Activated CD8-positive, alpha-beta T cell treated with anti-CD3 and anti-CD28 coated beads, Interleukin-2, amount 10 ng/mL, durations not matched to agents 7 days and 5 days (primary cell): ENCODE data around the gene KRT77. TPM values are rescaled to one million over a fixed set of nuclear protein-coding genes. Genes with fewer than 3 reads are reported as not detected.

Source experiments
- ATAC-seq: fragments of 150-1000 bp; cut with Tn5 transposase; one replicate; pipeline ENCODE4 v1.10.0; 2021; ENCODE audit warnings: moderate library complexity
- CTCF ChIA-PET: fragments of 350-600 bp; sonication (Branson Sonifier 250); formaldehyde crosslinking; loops from one replicate; lab custom pipeline; 2021; ENCODE audit warnings: antibody characterized with exemption; lab: Charles Lee
- POLR2A ChIA-PET: fragments of 350-600 bp; sonication (Branson Sonifier 250); formaldehyde crosslinking; loops from one replicate; lab custom pipeline; 2021; ENCODE audit warnings: antibody characterized with exemption; lab: Charles Lee
- DNase-seq: peaks from one replicate; pipeline ENCODE4 v3.0.0-alpha.2; 2020
- H3K27ac Mint-ChIP-seq: one replicate; pipeline ENCODE4 v1.8.0; 2021; ENCODE audit warnings: mild to moderate bottlenecking, mixed read lengths
- H3K27me3 Mint-ChIP-seq: one replicate; pipeline ENCODE4 v1.8.0; 2021; ENCODE audit warnings: low read depth, mixed read lengths
- H3K36me3 Mint-ChIP-seq: one replicate; pipeline ENCODE4 v1.8.0; 2021; ENCODE audit warnings: low read depth, mixed read lengths
- H3K4me1 Mint-ChIP-seq: one replicate; pipeline ENCODE4 v1.8.0; 2021; ENCODE audit warnings: low read depth, mixed read lengths
- H3K4me3 Mint-ChIP-seq: one replicate; pipeline ENCODE4 v1.8.0; 2021; ENCODE audit warnings: mild to moderate bottlenecking, mixed read lengths
- H3K9me3 Mint-ChIP-seq: one replicate; pipeline ENCODE4 v1.8.0; 2022; ENCODE audit warnings: mixed read lengths; ENCODE audit not compliant: insufficient read depth
- total RNA-seq, 2 experiments: library from RNA; stranded (reverse); gene quantifications; one replicate each; pipeline ENCODE4 v1.2.3, GENCODE V29; 2021

The KRT77 gene
- total RNA-seq, 2 experiments from 2014 or later, result not detected

DNA sequence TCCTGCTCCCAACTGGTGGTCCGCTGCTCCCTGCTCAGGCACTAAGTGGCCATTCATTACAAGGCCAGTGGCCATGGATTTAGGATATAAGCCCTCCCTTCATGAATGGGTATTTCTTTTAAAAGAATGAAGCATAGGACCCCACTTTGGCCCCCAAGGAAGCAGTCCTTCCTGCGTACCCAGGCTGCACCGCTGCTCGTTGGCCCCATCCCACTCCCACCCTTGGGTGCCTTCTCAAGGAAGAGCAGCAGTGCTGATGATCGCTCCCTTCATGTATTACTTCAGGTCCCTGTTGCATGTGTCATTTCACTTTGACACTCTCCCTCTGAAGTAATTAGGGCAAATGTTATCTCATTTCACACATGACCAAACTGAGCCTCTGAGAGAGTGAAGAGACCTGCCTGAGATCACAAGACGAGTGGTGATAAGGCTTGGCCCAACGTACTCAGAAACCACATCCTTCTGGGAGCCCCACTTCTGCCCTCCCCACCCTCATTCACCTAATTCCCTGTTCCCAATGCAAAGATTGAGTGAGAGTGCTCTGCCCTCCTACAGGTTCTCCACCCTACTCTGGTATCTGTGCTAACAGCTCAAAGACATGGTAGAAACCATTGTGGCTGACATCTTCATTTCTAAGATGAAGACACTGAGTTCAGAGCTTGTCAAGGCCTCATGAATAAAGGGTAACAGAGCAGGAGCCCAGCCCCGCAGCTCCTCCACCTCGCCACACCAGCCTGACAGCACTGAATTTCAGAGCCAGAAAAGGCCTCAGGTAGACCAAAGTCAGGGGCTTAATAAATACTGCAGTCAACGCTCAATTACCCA is 41.0 kb downstream of the KRT77 start:
- no peak overlapping the region for H3K4me3 Mint-ChIP-seq
- ChIA-PET POLR2A (interaction anchor here (0.6 kb wide), 1 partner anchor 10 kb away, joined by 3 read pairs; the partner anchor contains the start of gene KRT2), CTCF (interaction anchor here (1.4 to 1.6 kb wide), 2 partner anchors 52 to 76 kb away, joined by 3 read pairs; no protein-coding TSS in a partner anchor)
- H3K27me3 Mint-ChIP-seq, result peaks cover 7% of the 10 kb centered on the region
- DNase-seq (no peak), ATAC-seq (no peak)
- no peaks in the 10 kb centered on the region for H3K9me3 Mint-ChIP-seq
- no peak overlapping the region for H3K27ac Mint-ChIP-seq
- H3K36me3 Mint-ChIP-seq, result no peaks in the 10 kb centered on the region
- H3K4me1 Mint-ChIP-seq, result peaks cover 8% of the 10 kb centered on the region

DNA sequence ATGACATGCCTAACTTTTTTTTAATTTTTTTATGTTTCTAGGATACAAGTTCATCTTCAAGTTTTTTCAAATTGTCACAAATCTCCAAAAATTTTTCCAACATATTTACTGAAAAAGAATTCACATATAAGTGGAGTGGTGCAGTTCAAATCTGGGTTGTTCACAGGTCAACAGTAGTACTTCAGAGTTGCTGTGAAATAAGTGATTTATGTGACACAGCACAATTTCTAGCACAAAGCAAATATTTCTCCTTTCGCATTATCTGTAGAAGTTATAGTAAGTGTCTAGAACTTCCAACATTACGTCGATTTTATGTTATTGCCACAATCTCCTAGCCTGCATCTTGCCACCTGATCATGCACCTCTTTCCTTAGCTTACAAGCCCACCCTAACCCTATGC is 41.7 kb downstream of the KRT77 start:
- DNase-seq, result no peak
- Mint-ChIP-seq H3K36me3 (no peaks in the 10 kb centered on the region), H3K4me1 (peaks cover 8% of the 10 kb centered on the region), H3K9me3 (no peaks in the 10 kb centered on the region), H3K4me3 (no peak overlapping the region), H3K27me3 (peaks cover 8% of the 10 kb centered on the region), H3K27ac (no peak overlapping the region)
- ChIA-PET CTCF (interaction anchor here (1.6 kb wide), 1 partner anchor 52 kb away, joined by 3 read pairs; no protein-coding TSS in a partner anchor), POLR2A (interaction anchor here (0.6 kb wide), 1 partner anchor 9 kb away, joined by 3 read pairs; the partner anchor contains the start of gene KRT2)
- ATAC-seq, result no peak

DNA sequence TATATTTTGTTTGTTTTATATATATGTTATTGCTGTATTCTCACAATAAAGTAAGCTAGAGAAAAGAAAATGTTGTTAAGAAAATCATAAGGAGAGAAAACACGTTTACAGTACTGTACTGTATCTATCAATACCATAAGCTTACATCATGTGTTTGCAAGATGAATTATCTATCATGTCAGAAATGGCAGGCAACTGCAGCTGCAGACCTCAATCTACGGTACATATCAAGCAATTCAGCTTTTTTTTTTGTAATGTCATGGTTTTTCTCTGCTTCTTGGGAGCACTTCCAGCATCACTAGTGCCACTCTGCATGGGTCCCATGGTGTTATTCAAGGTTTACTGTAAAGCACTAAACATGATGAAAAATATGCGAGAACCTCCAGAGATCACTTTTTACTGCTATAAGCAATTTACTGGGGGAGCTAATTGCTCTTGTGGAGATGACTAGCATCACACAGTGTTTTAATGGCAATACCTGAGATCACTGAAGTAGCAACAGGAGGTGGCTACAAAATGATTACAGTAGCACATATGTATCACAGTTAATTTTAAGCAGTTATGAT is 42.3 kb downstream of the KRT77 start:
- POLR2A ChIA-PET, result no interaction called here
- Mint-ChIP-seq H3K27me3 (peaks cover 14% of the 10 kb centered on the region), H3K4me1 (peaks cover 8% of the 10 kb centered on the region), H3K27ac (no peak overlapping the region), H3K9me3 (no peaks in the 10 kb centered on the region), H3K36me3 (no peaks in the 10 kb centered on the region), H3K4me3 (no peak overlapping the region)
- CTCF ChIA-PET, result interaction anchor here (0.8 to 1.6 kb wide), 2 partner anchors 13 to 75 kb away, joined by 3 to 4 read pairs; no protein-coding TSS in a partner anchor
- ATAC-seq, result no peak
- no peak for DNase-seq

DNA sequence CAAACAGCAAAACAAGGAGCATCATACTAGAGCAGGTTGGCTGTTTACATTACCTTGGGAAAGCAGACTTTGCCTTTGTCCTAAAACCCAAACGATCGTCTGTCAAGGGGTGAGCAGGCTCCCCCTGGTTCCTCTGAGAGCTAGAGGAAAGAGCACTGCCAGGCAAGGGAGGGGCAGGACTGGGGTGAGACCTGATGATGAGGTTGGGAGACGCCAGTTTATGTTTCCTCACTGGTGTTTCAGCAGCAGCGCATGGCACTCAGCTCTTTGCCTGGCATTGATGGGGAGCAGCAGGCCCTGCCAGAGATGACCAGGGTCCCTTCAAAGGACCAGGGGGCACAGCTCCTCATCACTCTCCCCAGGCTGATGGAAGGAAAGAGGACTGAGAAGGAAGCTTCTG is 43.4 kb downstream of the KRT77 start:
- Mint-ChIP-seq H3K4me3 (no peak overlapping the region), H3K4me1 (peaks cover 8% of the 10 kb centered on the region), H3K27ac (no peak overlapping the region), H3K27me3 (peaks cover 17% of the 10 kb centered on the region), H3K36me3 (no peaks in the 10 kb centered on the region), H3K9me3 (no peaks in the 10 kb centered on the region)
- no peak for ATAC-seq
- DNase-seq, result no peak
- ChIA-PET POLR2A (no interaction called here), CTCF (interaction anchor here (1.2 to 1.6 kb wide), 2 partner anchors 21 to 74 kb away, joined by 3 to 4 read pairs; partner anchors contain the start of gene KRT1)

DNA sequence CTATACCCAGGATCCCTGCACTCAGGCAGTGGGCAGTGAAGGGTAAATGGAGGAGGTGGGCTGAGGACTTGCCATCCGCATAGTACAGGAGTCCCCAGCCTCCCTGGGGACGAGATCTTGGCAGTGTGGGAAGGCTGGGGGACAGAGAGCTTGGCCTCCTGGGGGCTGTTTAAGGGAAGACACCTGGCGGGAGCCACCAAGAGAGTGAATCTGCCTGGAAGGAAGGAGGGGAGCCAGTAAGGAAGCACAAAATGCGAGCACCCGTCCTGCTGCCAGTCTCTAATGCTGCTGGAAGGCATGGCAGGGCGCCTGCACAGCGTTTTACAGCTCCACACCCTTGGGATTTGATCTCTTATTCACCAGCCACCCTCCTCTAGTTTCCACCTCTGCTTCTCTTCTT is 43.9 kb downstream of the KRT77 start:
- no peaks in the 10 kb centered on the region for H3K9me3 Mint-ChIP-seq

DNA sequence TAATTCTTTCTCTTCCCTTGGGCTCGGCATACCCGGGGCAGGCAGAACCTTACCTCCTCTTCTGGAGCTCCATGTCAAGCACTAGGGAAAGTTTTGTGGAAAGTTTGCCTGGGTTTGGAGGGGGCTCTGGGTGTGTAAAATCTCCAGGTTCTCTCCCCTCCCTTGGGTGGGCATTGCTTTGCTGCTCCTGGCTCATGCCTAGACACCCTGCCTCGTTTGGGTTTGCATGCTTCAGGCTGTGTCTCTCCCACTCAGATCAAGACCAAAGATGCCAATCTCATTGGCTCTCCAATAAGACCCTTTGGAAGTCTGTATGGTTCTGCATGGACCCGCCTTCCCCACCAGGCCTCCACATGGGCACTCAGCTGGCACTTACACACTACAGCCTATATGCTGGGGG is 45.1 kb downstream of the KRT77 start:
- ATAC-seq, result no peak
- Mint-ChIP-seq H3K4me1 (peaks cover 15% of the 10 kb centered on the region), H3K27ac (no peak overlapping the region), H3K9me3 (no peaks in the 10 kb centered on the region), H3K4me3 (no peak overlapping the region), H3K36me3 (no peaks in the 10 kb centered on the region), H3K27me3 (peaks cover 30% of the 10 kb centered on the region)
- ChIA-PET CTCF (interaction anchor here (0.8 to 0.9 kb wide), 2 partner anchors 25 to 221 kb away, joined by 3 read pairs; no protein-coding TSS in a partner anchor), POLR2A (no interaction called here)
- no peak for DNase-seq

More for the DNA sequence above, 43.9 kb downstream of the KRT77 start:
- no peak overlapping the region for H3K4me3 Mint-ChIP-seq
- H3K4me1 Mint-ChIP-seq, result peaks cover 8% of the 10 kb centered on the region
- no peaks in the 10 kb centered on the region for H3K36me3 Mint-ChIP-seq
- ATAC-seq, result no peak
- ChIA-PET POLR2A (no interaction called here), CTCF (interaction anchor here (1.2 to 1.6 kb wide), 2 partner anchors 21 to 73 kb away, joined by 3 to 4 read pairs; partner anchors contain the start of gene KRT1)
- peaks cover 23% of the 10 kb centered on the region for H3K27me3 Mint-ChIP-seq
- DNase-seq, result no peak
- H3K27ac Mint-ChIP-seq, result no peak overlapping the region

DNA sequence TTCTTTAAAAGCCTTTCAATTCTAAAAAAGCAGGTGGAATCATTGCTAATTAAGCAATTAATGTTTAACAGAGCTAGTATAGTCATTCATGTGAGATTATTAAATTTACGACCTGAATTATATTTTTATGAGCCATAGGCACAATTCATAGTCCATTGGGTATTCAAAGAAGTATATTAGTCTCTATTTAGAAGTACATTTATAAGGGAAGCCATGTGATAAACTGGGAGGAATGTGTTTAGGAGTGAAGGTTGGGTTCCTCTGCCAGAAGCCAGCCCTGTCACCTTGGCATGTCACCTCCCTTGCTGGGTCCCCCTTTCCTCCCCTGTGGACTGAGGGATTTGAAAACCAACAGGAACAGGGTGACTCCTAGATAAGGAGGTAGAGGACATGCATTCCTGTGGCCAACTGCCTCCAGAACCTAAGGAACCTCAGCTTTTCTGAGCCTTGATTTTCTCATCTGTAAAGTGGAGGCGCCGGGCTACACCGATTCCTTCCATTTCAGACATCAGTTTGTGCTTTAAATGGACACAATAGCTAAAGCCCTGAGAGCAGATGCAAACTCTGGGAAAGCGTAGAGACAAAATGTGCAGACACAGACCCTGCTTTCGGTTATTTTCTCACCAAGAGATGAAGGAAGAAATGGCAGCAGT is 45.9 kb downstream of the KRT77 start:
- ATAC-seq (no peak), DNase-seq (no peak)
- no peaks in the 10 kb centered on the region for H3K9me3 Mint-ChIP-seq
- H3K27ac Mint-ChIP-seq, result no peak overlapping the region
- ChIA-PET CTCF (interaction anchor here (0.8 to 1.0 kb wide), 3 partner anchors 24 to 222 kb away, joined by 3 read pairs; no protein-coding TSS in a partner anchor), POLR2A (no interaction called here)
- peaks cover 21% of the 10 kb centered on the region for H3K4me1 Mint-ChIP-seq
- H3K4me3 Mint-ChIP-seq, result no peak overlapping the region
- H3K27me3 Mint-ChIP-seq, result peaks cover 34% of the 10 kb centered on the region
- no peaks in the 10 kb centered on the region for H3K36me3 Mint-ChIP-seq

DNA sequence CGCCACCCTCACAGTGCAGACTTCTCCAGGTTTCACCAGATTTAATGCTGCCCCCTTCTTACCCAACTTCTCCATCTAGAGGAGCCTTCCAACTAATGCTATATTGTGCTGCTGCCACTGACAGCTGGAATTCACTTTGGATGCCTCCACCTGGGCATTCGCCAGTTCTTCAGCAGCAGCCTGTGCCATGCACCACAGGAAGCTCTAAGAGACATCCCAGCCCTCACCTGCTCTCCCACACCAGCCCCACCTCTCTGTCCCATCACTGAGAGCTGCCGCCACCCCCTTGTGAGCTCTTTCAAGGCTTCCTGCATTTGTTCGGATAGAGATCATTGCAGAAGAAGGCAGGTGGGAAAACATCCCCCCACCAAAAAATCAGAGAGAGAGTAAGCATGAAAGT is 46.7 kb downstream of the KRT77 start:
- POLR2A ChIA-PET, result no interaction called here
- peaks cover 34% of the 10 kb centered on the region for H3K27me3 Mint-ChIP-seq
- H3K4me1 Mint-ChIP-seq, result peaks cover 15% of the 10 kb centered on the region
- no peaks in the 10 kb centered on the region for H3K36me3 Mint-ChIP-seq
- CTCF ChIA-PET, result interaction anchor here (1.0 kb wide), 1 partner anchor 223 kb away, joined by 3 read pairs; no protein-coding TSS in a partner anchor
- no peak overlapping the region for H3K27ac Mint-ChIP-seq
- ATAC-seq (no peak), DNase-seq (no peak)
- no peaks in the 10 kb centered on the region for H3K9me3 Mint-ChIP-seq
- H3K4me3 Mint-ChIP-seq, result no peak overlapping the region

DNA sequence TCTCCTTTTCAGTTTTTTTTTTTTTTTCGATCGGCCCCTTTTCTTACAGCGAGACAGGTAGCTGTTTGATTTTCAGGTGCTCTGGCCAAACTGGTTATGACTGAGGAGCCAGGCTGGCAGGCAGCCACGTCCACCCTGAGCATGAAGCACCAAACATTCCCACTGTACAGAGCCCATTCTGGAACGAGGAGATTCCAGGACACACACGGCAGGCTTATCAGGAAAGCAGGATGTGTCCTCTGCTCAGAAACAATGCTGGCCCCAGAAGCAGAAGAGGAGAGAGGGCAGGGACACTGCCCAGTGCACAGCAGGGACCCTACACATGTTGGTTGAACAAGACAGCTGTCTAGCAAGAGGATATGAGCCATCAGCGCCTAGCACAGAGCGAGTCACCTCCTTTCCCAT is 47.6 kb downstream of the KRT77 start:
- ATAC-seq (no peak), DNase-seq (no peak)
- H3K9me3 Mint-ChIP-seq, result no peaks in the 10 kb centered on the region
- no peak overlapping the region for H3K27ac Mint-ChIP-seq
- CTCF ChIA-PET, result interaction anchor here (1.3 kb wide), 1 partner anchor 224 kb away, joined by 3 read pairs; no protein-coding TSS in a partner anchor
- no peak overlapping the region for H3K4me3 Mint-ChIP-seq
- POLR2A ChIA-PET, result no interaction called here
- H3K27me3 Mint-ChIP-seq, result peaks cover 32% of the 10 kb centered on the region
- peaks cover 15% of the 10 kb centered on the region for H3K4me1 Mint-ChIP-seq
- H3K36me3 Mint-ChIP-seq, result no peaks in the 10 kb centered on the region

DNA sequence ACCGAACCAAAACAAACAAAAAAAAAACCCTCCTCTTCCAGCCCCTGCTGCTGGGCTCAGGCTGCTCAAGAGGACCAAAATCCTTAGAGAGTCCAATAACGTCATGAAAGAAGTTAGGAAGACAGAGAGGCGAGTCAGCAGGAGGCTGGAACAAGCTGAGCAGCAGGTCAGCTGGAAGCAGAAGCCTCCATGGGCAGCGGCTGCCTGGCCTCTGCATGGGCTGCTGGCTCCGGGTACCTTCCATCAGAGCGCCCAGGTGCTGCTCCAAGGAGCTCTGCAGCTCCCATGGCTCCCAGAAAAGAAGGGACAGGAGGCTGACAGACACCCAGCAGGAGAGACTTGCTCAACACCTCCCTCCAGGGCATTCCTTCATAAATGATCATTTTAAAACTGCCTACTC is 48.1 kb downstream of the KRT77 start:
- Mint-ChIP-seq H3K36me3 (no peaks in the 10 kb centered on the region), H3K27ac (no peak overlapping the region), H3K9me3 (no peaks in the 10 kb centered on the region), H3K27me3 (peaks cover 32% of the 10 kb centered on the region), H3K4me3 (no peak overlapping the region), H3K4me1 (peaks cover 15% of the 10 kb centered on the region)
- ChIA-PET POLR2A (no interaction called here), CTCF (interaction anchor here (1.3 kb wide), 2 partner anchors 10 to 224 kb away, joined by 3 read pairs; no protein-coding TSS in a partner anchor)
- ATAC-seq, result no peak
- DNase-seq, result no peak

DNA sequence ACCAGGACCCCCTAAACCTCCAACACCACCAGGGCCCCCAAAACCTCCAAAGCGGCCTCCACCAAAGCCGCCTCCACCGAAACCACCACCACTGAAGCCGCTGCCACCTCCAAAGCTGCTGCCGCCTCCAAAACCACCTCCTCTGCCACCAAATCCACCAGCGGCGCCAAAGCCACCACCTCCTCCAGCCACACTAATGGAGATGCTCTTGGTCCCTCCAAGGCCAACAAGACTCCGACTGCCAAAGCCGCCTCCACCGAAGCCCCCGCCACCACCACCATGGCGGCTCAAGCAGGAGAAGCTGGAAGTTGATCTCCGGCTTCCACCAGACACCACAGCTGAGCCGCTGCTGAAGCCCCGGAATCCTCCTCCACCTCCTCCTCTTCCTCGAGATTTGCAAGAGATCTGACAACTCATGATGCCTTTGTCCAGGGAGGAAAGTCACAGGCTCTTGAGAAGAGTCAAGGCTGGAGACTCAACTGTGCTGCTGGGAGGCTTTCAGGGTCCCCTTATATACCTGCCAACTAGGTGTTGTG is 51.5 kb downstream of the KRT77 start, which contains the start of gene KRT2:
TSS of gene KRT2 (minus strand) at position 486 of the 536 bp plus-strand sequence. CDS start at position 417, 69 bp downstream.
- ATAC-seq (no peak), DNase-seq (no peak)
- H3K9me3 Mint-ChIP-seq, result no peaks in the 10 kb centered on the region
- ChIA-PET POLR2A (interaction anchor here (1.0 kb wide), 1 partner anchor 10 kb away, joined by 3 read pairs; no protein-coding TSS in a partner anchor), CTCF (no interaction called here)
- no peak within 1 kb of the TSS for H3K27ac Mint-ChIP-seq
- peaks cover 30% of the 10 kb centered on the region for H3K27me3 Mint-ChIP-seq
- H3K36me3 Mint-ChIP-seq, result no peaks in the 10 kb centered on the region
- H3K4me1 Mint-ChIP-seq, result peaks cover 45% of the 10 kb centered on the region
- no peak within 1 kb of the TSS for H3K4me3 Mint-ChIP-seq
